GM08714 (cell line): ENCODE measurements around the gene GALNT6.

Experiments used
- H3K4me3 ChIP-seq: fragments of 200-500 bp; sonication (Bioruptor generic); 2 replicates; pipeline ENCODE4 v1.5.1; 2014; ENCODE audit warnings: mild to moderate bottlenecking, low read length, inconsistent platforms
- ZNF274 ChIP-seq: IDR thresholded peaks from 2 replicates; pipeline ENCODE4 v1.6.1; 2012; ENCODE audit warnings: mild to moderate bottlenecking, low read depth, low read length

Gene GALNT6

DNA sequence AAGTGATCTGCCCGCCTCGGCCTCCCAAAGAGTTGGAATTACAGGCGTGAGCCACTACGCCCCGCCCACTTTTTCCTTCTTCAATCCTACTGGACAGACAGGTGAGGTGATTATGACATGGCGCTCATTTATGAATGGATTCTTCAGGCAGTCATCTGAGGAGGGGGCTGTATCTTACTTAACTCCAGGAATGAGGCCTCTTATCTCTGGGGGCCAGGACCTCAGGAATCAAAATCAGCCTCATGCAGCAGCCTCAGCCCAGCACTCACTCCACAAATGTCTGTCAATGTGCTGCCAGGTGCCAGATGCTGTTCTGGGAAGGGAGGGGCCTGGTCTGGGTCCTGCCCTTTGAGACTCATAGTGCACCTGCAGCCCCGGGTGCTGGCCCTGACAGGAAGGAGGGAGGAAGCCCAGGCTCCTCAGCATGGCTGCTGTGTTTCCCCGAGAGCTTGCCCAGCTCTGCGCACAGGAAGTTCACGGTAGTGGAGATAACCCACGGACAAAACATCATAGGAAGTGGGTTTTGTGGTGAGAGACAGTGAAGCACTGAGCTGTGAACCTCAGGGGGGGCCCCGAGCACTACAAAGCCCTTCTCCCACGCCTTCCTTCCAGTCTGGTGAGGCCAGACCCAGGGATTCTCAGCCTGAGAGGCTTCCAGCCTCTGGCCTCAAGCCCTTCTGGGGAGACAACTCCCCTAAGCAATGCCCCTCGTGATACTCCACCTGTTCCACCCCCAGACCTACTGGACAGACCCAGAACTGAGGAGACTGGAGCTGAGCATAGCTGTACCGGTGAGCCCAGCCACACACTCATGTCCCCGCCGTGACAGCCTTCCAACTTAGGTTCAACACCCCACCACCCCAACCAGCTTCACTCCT lies 22.3 kb downstream of the GALNT6 start:
- H3K4me3 ChIP-seq: no peak overlapping the region; the same call in 1 of the 2 replicates
- no peak for TF ChIP-seq ZNF274

DNA sequence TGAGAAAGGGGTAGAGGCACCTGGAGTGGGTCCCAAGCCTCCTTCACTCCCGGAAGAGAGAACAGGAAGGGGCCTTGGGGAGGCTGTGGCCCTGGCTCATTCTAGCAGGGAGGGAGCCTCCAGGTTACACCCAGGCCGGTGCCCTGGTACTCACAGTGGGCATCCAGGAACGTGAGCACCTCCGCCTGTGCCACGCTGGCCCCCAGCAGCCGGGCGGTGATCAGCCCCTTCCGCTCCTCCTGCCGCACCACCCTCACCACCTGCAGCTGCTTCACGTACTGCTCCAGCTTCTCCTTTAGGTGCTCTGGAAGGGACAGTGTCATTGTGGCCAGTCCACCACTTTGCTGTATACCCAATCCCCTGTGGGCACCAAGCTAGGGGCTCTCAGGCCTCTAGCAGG lies 25.9 kb downstream of the GALNT6 start:
- no peak overlapping the region for H3K4me3 ChIP-seq
- TF ChIP-seq ZNF274: no peak

DNA sequence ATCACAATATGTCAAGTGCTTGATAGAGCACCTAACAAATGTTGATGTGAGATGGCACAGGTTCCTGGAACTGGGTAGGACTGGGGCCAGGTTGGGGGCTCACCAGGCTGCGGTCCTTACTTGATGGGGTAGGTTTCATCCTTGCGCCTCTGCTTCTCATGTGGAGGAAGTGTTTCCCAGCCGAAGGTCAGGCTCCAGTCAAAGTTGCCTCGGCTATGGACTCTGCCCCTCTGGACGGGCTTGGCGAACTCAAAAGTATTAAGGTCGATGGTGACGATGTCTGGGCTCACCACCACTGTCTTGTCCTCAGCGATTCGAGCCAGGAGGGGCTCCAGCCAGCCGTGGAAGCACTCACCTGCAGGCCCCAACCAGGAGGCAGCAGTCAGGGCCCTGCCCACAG lies 27.2 kb downstream of the GALNT6 start:
- TF ChIP-seq ZNF274: no peak
- no peak overlapping the region for H3K4me3 ChIP-seq

- TF ChIP-seq ZNF274: no peak
- H3K4me3 ChIP-seq: no peak overlapping the region
These were observed 28.4 kb downstream of the GALNT6 start for GRCh38 chr12:51362747-51363342.

DNA sequence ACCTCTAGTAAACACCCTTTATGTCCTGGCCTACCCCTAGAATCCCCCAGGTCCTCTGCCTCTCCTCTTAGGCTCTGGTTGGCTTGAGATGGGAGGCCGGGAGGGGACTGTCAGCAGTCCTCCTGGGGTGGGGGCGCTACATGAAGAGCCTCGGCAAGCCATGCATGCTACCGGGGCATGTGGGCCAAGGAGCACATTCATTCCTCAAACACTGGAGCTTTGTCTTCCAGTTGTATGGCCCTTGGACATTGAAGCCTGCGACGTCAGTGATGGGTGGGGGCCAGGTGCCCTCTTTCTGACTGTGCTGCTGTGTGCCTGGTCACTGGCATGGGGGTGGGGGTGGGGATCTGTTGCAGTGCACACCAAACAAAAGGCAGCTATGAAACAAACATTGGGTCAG lies 28.9 kb downstream of the GALNT6 start:
- no peak overlapping the region for H3K4me3 ChIP-seq
- TF ChIP-seq ZNF274: no peak

DNA sequence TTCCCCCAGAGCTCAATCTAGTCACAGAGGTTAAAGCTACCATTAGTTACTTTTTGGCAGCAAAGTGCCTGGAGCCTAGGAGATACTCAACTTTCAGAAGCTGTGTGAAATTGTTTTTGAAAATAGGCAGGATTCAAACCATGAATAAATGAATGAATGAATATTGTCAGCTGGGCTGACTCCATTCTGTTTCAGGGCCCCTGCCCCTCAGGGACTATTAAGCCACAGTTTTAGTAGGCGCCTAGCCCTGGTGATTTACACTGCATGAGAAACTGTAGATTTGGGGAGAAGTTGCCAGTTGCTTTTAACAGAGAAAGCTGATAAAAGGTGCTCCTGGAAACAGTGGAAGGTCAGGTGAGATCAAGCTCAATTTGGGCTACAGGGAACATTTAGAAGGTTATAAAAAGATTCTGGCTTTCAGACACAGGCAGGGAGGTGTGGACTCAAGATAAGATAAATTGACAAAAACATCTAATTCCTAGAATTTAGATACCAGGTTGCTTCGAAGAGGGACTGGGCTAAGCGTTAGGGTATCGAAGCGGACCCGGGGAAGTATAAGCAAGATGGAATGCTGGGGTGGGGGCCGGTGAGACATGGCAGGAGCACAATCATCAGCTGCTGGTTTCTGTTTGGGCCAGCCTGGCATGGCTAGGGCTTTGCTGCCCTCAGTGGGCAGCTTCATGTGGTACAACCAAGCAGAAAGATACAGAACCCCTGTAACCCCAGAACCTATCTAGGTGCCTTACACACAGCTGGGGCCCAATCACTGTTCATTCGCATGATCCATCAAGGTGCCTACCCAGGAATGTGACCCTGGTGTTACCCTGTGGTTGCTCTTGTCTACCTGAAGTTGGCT lies 29.8 kb downstream of the GALNT6 start:
- TF ChIP-seq ZNF274: no peak
- no peak overlapping the region for H3K4me3 ChIP-seq

- no peak for TF ChIP-seq ZNF274
These were observed 30.9 kb downstream of the GALNT6 start for GRCh38 chr12:51360315-51360714.

GRCh38 chr12:51359851-51360250 lies 31.4 kb downstream of the GALNT6 start:
- no peak for TF ChIP-seq ZNF274
- H3K4me3 ChIP-seq: no peak overlapping the region

More at GRCh38 chr12:51360315-51360714, 30.9 kb downstream of the GALNT6 start:
- H3K4me3 ChIP-seq: no peak overlapping the region

GRCh38 chr12:51358496-51358895 lies 32.7 kb downstream of the GALNT6 start:
- TF ChIP-seq ZNF274: no peak
- no peak overlapping the region for H3K4me3 ChIP-seq

DNA sequence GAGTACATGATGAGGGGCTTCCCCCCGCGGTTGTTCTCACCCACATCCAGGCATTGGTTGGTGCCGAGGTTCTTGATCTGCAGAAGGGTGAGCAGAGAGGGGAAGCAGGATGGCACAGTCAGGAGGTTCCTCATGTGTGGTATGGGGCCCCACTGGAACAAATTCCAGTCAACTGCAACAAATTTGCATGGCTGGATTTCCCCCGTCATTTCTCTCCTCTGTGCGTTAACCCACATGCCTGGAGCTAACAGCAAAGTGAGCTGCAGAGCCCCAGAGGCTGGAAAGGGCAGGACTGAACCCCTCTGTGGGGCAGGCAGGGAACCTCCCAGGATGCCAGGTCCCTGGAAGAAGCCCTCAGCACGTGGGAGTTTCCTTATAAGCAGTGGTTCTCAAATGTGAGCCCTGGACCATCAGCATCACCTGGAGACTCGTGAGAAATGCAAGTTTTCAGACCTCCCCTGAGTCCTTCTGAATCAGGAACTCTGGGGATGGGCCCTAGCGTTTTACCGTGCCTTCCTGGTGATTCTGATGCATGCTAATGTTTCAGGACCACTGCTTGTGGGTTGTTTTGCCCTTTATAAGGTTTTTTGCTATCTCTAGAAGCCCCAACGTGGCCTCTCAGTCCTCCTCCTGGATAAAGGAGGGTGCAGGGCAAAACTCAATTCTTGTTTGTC lies 33.7 kb downstream of the GALNT6 start:
- TF ChIP-seq ZNF274: no peak
- H3K4me3 ChIP-seq: no peak overlapping the region

- H3K4me3 ChIP-seq: no peak overlapping the region
These were observed 39.2 kb downstream of the GALNT6 start for GRCh38 chr12:51351913-51352532.

GRCh38 chr12:51349026-51349425 lies 42.2 kb downstream of the GALNT6 start:
- no peak for TF ChIP-seq ZNF274
- no peak overlapping the region for H3K4me3 ChIP-seq

More at GRCh38 chr12:51351913-51352532, 39.2 kb downstream of the GALNT6 start:
- TF ChIP-seq ZNF274: no peak

- no peak for TF ChIP-seq ZNF274
- H3K4me3 ChIP-seq: no peak overlapping the region
These were observed 43.1 kb downstream of the GALNT6 start for GRCh38 chr12:51348116-51348515.
